H9 (cell line): Measurements from ENCODE around the gene GPC6. TPM values are rescaled to one million over a fixed set of nuclear protein-coding genes. Genes with fewer than 3 reads are reported as not detected.

ENCODE experiments used
- DNase-seq: peaks from one replicate; pipeline ENCODE4 v3.0.0-alpha.2; 2017
- H2AFZ ChIP-seq: one replicate; pipeline ENCODE4 v1.6.1; 2013; ENCODE audit warnings: mild to moderate bottlenecking, low read length, control low read depth, moderate library complexity
- H2AK5ac ChIP-seq: 2 replicates; pipeline ENCODE4 v1.6.1; 2013; ENCODE audit warnings: low read length, control low read depth, mixed read lengths; ENCODE audit not compliant: insufficient read length
- H2BK120ac ChIP-seq: one replicate; pipeline ENCODE4 v1.6.1; 2013; ENCODE audit warnings: low read depth, mild to moderate bottlenecking, low read length, control low read depth, inconsistent platforms; ENCODE audit not compliant: poor library complexity, severe bottlenecking
- H2BK12ac ChIP-seq: 2 replicates; pipeline ENCODE4 v1.6.1; 2013; ENCODE audit warnings: low read length, control low read depth, mixed read lengths, low read depth; ENCODE audit not compliant: insufficient read length
- H2BK15ac ChIP-seq: 2 replicates; pipeline ENCODE4 v1.6.1; 2013; ENCODE audit warnings: low read depth, low read length, control low read depth
- H2BK20ac ChIP-seq: one replicate; pipeline ENCODE4 v1.6.1; 2013; ENCODE audit warnings: low read depth, mild to moderate bottlenecking, low read length, control low read depth, inconsistent platforms; ENCODE audit not compliant: poor library complexity, severe bottlenecking
- H2BK5ac ChIP-seq: 2 replicates; pipeline ENCODE4 v1.6.1; 2013; ENCODE audit warnings: low read length, control low read depth, mixed read lengths; ENCODE audit not compliant: insufficient read length
- H3K14ac ChIP-seq: 2 replicates; pipeline ENCODE4 v1.6.1; 2013; ENCODE audit warnings: low read length, control low read depth; ENCODE audit not compliant: insufficient read depth
- H3K18ac ChIP-seq: 2 replicates; pipeline ENCODE4 v1.6.1; 2013; ENCODE audit warnings: low read depth, mild to moderate bottlenecking, mixed read lengths, low read length, control low read depth; ENCODE audit not compliant: insufficient read length
- H3K23ac ChIP-seq: 2 replicates; pipeline ENCODE4 v1.6.1; 2013; ENCODE audit warnings: low read length, control low read depth, mixed read lengths, low read depth; ENCODE audit not compliant: insufficient read length
- H3K23me2 ChIP-seq: 2 replicates; pipeline ENCODE4 v1.6.1; 2013; ENCODE audit warnings: low read depth, mild to moderate bottlenecking, mixed read lengths, low read length, control low read depth; ENCODE audit not compliant: insufficient read length, poor library complexity, severe bottlenecking
- H3K27ac ChIP-seq: 2 replicates; pipeline ENCODE4 v1.5.1; 2013; ENCODE audit warnings: low read length, control low read depth, mixed read lengths, low read depth; ENCODE audit not compliant: insufficient read length
- H3K27me3 ChIP-seq: 2 replicates; pipeline ENCODE4 v1.6.1; 2013; ENCODE audit warnings: low read length, control low read depth, inconsistent platforms; ENCODE audit not compliant: insufficient read depth
- H3K4ac ChIP-seq: 2 replicates; pipeline ENCODE4 v1.6.1; 2013; ENCODE audit warnings: low read depth, mild to moderate bottlenecking, control low read depth, inconsistent platforms, low read length, moderate library complexity
- H3K4me1 ChIP-seq: 2 replicates; pipeline ENCODE4 v1.6.1; 2013; ENCODE audit warnings: low read length, control low read depth, inconsistent platforms; ENCODE audit not compliant: insufficient read depth
- H3K4me2 ChIP-seq: 2 replicates; pipeline ENCODE4 v1.6.1; 2013; ENCODE audit warnings: low read length, control low read depth, mixed read lengths; ENCODE audit not compliant: insufficient read length, insufficient read depth
- H3K56ac ChIP-seq: 2 replicates; pipeline ENCODE4 v1.6.1; 2013; ENCODE audit warnings: low read depth, mild to moderate bottlenecking, mixed read lengths, low read length, control low read depth; ENCODE audit not compliant: insufficient read length
- H3K79me1 ChIP-seq: 2 replicates; pipeline ENCODE4 v1.6.1; 2013; ENCODE audit warnings: low read depth, mild to moderate bottlenecking, moderate library complexity, low read length, control low read depth, inconsistent platforms; ENCODE audit not compliant: insufficient read depth, poor library complexity, severe bottlenecking
- H3K79me2 ChIP-seq: 2 replicates; pipeline ENCODE4 v1.6.1; 2013; ENCODE audit warnings: low read length, control low read depth, inconsistent platforms; ENCODE audit not compliant: insufficient read depth
- H3K9ac ChIP-seq: 2 replicates; pipeline ENCODE4 v1.6.1; 2013; ENCODE audit warnings: low read length, control low read depth, mixed read lengths; ENCODE audit not compliant: insufficient read length; ENCODE audit errors: extremely low read depth
- H3K9me3 ChIP-seq: one replicate; pipeline ENCODE4 v1.6.1; 2013; ENCODE audit warnings: low read depth, low read length, inconsistent platforms; ENCODE audit not compliant: control insufficient read depth
- H3T11ph ChIP-seq: one replicate; pipeline ENCODE4 v1.6.1; 2013; ENCODE audit warnings: mild to moderate bottlenecking, low read length, control low read depth, inconsistent platforms
- H4K20me1 ChIP-seq: one replicate; pipeline ENCODE4 v1.6.1; 2013; ENCODE audit not compliant: control insufficient read depth, insufficient read length, insufficient read depth
- H4K5ac ChIP-seq: 2 replicates; pipeline ENCODE4 v1.6.1; 2013; ENCODE audit warnings: low read depth, mild to moderate bottlenecking, mixed read lengths, low read length, control low read depth; ENCODE audit not compliant: insufficient read length
- H4K8ac ChIP-seq: replicated peaks from 2 replicates; pipeline ENCODE4 v1.6.1; 2013; ENCODE audit warnings: low read length, control low read depth, mixed read lengths, low read depth; ENCODE audit not compliant: insufficient read length
- H4K91ac ChIP-seq: 2 replicates; pipeline ENCODE4 v1.6.1; 2013; ENCODE audit warnings: low read depth, mild to moderate bottlenecking, moderate library complexity, mixed read lengths, low read length, control low read depth; ENCODE audit not compliant: insufficient read length
- H3K27ac Mint-ChIP-seq, 3 experiments: 2 replicates in 2 of 3; 3 replicates in 1 of 3; pipeline ENCODE4 v1.8.0; 2020 to 2021; ENCODE audit warnings: mixed read lengths in 3 of 3, mild to moderate bottlenecking in 1 of 3, moderate library complexity in 1 of 3
- H3K27me3 Mint-ChIP-seq: 2 replicates; pipeline ENCODE4 v1.8.0; 2021; ENCODE audit warnings: low read depth, mild to moderate bottlenecking, moderate library complexity, mixed read lengths
- H3K36me3 Mint-ChIP-seq, 3 experiments: 2 replicates in 2 of 3; 3 replicates in 1 of 3; pipeline ENCODE4 v1.8.0; 2020 to 2021; ENCODE audit warnings: low read depth in 3 of 3, mixed read lengths in 3 of 3; ENCODE audit not compliant: insufficient read depth in 1 of 3
- H3K4me1 Mint-ChIP-seq, 2 experiments: 2 replicates each; pipeline ENCODE4 v1.8.0; 2020; ENCODE audit warnings: mixed read lengths in 2 of 2
- H3K4me3 Mint-ChIP-seq, 2 experiments: 2 replicates in 1 of 2; 3 replicates in 1 of 2; pipeline ENCODE4 v1.8.0; 2020 to 2021; ENCODE audit warnings: mild to moderate bottlenecking in 2 of 2, mixed read lengths in 2 of 2, moderate library complexity in 1 of 2
- H3K9me3 Mint-ChIP-seq, 2 experiments: 2 replicates in 1 of 2; 3 replicates in 1 of 2; pipeline ENCODE4 v1.8.0; 2020; ENCODE audit warnings: mild to moderate bottlenecking in 2 of 2, mixed read lengths in 2 of 2, moderate library complexity in 1 of 2
- total RNA-seq: library from RNA; stranded (reverse); gene quantifications from 2 replicates; pipeline ENCODE4 v1.2.1, GENCODE V29; 2021
- TF ChIP-seq, protein P1 (sequence below): fragments of 200-600 bp; sonication (generic); conservative IDR thresholded peaks from 3 replicates; pipeline ENCODE4 v1.8.0; 2021; ENCODE audit warnings: antibody characterized with exemption, mild to moderate bottlenecking

GPC6 gene
- total RNA-seq, 1 experiment from 2014 or later = 15.6 TPM

DNA sequence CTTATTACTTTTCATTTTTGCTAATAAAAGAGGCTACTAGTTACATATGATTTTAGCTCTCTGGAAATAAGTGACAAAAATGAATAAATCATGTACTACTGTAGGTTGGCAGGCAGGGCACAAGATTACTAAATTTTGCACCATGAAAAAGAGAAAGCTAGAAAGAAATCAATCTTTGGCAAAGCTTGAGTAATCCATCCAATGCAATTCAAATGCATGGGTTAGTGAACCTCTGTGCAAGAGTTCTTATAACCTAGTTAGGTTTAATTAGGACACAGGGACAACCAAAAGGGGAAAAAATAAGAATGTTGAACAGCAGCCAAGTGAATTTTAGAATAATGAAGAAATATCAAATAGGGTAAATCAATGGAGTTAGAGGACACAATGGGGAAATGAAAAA is 947.4 kb downstream of the GPC6 start:
- Mint-ChIP-seq H3K27me3 (peaks cover 2% of the 10 kb centered on the region; the same call in 1 of the 2 replicates), H3K4me1 (peaks cover 20 to 29% of the 10 kb centered on the region in 2 experiments), H3K27ac (no peak overlapping the region), H3K36me3 (no peaks in the 10 kb centered on the region), H3K9me3 (no peaks in the 10 kb centered on the region), H3K4me3 (no peak overlapping the region)
- no peaks in the 10 kb centered on the region for H4K20me1 ChIP-seq
- H3K79me1 ChIP-seq = no peaks in the 10 kb centered on the region
- H2BK12ac ChIP-seq = no peak overlapping the region
- H3K4me2 ChIP-seq = no peak overlapping the region
- peaks cover 3% of the 10 kb centered on the region; the same call in 1 of the 2 replicates for H3K4me1 ChIP-seq
- no peak overlapping the region for H3K4ac ChIP-seq
- H3K27ac ChIP-seq = no peak overlapping the region
- H3K14ac ChIP-seq = no peak overlapping the region
- H3K27me3 ChIP-seq = no peaks in the 10 kb centered on the region; the same call in 1 of the 2 replicates
- no peak overlapping the region for H2AK5ac ChIP-seq
- no peak overlapping the region for H2AFZ ChIP-seq
- H4K8ac ChIP-seq = no peak overlapping the region
- TF ChIP-seq, protein P1, sequence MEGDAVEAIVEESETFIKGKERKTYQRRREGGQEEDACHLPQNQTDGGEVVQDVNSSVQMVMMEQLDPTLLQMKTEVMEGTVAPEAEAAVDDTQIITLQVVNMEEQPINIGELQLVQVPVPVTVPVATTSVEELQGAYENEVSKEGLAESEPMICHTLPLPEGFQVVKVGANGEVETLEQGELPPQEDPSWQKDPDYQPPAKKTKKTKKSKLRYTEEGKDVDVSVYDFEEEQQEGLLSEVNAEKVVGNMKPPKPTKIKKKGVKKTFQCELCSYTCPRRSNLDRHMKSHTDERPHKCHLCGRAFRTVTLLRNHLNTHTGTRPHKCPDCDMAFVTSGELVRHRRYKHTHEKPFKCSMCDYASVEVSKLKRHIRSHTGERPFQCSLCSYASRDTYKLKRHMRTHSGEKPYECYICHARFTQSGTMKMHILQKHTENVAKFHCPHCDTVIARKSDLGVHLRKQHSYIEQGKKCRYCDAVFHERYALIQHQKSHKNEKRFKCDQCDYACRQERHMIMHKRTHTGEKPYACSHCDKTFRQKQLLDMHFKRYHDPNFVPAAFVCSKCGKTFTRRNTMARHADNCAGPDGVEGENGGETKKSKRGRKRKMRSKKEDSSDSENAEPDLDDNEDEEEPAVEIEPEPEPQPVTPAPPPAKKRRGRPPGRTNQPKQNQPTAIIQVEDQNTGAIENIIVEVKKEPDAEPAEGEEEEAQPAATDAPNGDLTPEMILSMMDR = no peak
- no peak overlapping the region for H2BK20ac ChIP-seq
- no peak overlapping the region for H3K18ac ChIP-seq
- H4K91ac ChIP-seq = no peak overlapping the region
- H3K56ac ChIP-seq = no peak overlapping the region
- H3K79me2 ChIP-seq = no peaks in the 10 kb centered on the region
- H4K5ac ChIP-seq = no peak overlapping the region
- H2BK120ac ChIP-seq = no peak overlapping the region
- H2BK15ac ChIP-seq = no peak overlapping the region
- no peak overlapping the region for H3K23ac ChIP-seq
- no peaks in the 10 kb centered on the region for H3K9me3 ChIP-seq
- H3K9ac ChIP-seq = no peak overlapping the region
- no peak overlapping the region for H2BK5ac ChIP-seq
- H3K23me2 ChIP-seq = no peaks in the 10 kb centered on the region
- DNase-seq = no peak
- H3T11ph ChIP-seq = no peak overlapping the region
